Panc1 (cell line): Measurements from ENCODE around the gene EGFR. TPM values are rescaled to one million over a fixed set of nuclear protein-coding genes. Genes with fewer than 3 reads are reported as not detected.

Source experiments
- ATAC-seq: fragments of 200-7000 bp; cut with Tn5 transposase; 2 replicates; pipeline ENCODE4 v1.9.1; 2020; ENCODE audit warnings: mild to moderate bottlenecking, moderate library complexity
- BruUV-seq: library from RNA; stranded (reverse); fragments of 400-500 nt; replicated peaks from 2 replicates; lab custom pipeline; 2021; lab: Mats Ljungman, UMichigan
- CTCF ChIA-PET: fragments of 300-600 bp; sonication (Branson Sonifier 250); formaldehyde crosslinking; loops from one replicate; lab custom pipeline; 2022; ENCODE audit warnings: antibody characterized with exemption; lab: Charles Lee
- POLR2A ChIA-PET: fragments of 300-600 bp; sonication (Branson Sonifier 250); formaldehyde crosslinking; loops from one replicate; lab custom pipeline; 2022; ENCODE audit warnings: antibody characterized with exemption; lab: Charles Lee
- DNase-seq: peaks from one replicate; pipeline ENCODE4 v3.0.0-alpha.2; 2010; ENCODE audit warnings: low read depth, low spot score
- H3K27ac ChIP-seq: 2 replicates; pipeline ENCODE4 v1.5.1; 2011; ENCODE audit warnings: mild to moderate bottlenecking, low read length, inconsistent platforms
- H3K27me3 ChIP-seq: fragments of 200-500 bp; sonication (Bioruptor generic); 2 replicates; pipeline ENCODE4 v1.6.0; 2014; ENCODE audit warnings: low read length, inconsistent platforms; ENCODE audit not compliant: control insufficient read depth, insufficient read depth
- H3K36me3 ChIP-seq: fragments of 200-500 bp; sonication (Bioruptor generic); 2 replicates; pipeline ENCODE4 v1.5.1; 2014; ENCODE audit warnings: inconsistent platforms, mild to moderate bottlenecking, low read length, moderate library complexity; ENCODE audit not compliant: control insufficient read depth, insufficient read depth
- H3K4me1 ChIP-seq: 2 replicates; pipeline ENCODE4 v1.5.1; 2011; ENCODE audit warnings: inconsistent platforms, mild to moderate bottlenecking, low read length, moderate library complexity; ENCODE audit not compliant: control insufficient read depth, insufficient read depth
- H3K4me3 ChIP-seq, 2 experiments: 2 replicates each; pipeline ENCODE4 v1.5.1; 2011 to 2012; ENCODE audit warnings: low read depth in 2 of 2, low read length in 2 of 2, mild to moderate bottlenecking in 2 of 2, inconsistent platforms in 1 of 2, moderate library complexity in 1 of 2
- H3K9me3 ChIP-seq: fragments of 200-500 bp; sonication (Bioruptor generic); 2 replicates; pipeline ENCODE4 v1.5.1; 2014; ENCODE audit warnings: low read depth, mild to moderate bottlenecking, inconsistent platforms, low read length, moderate library complexity; ENCODE audit not compliant: control insufficient read depth, insufficient read depth
- CTCF ChIP-seq: fragments of 450-650 bp; IDR thresholded peaks from 2 replicates; pipeline ENCODE4 v1.5.1; 2017; ENCODE audit warnings: mild to moderate bottlenecking
- POLR2AphosphoS5 ChIP-seq: IDR thresholded peaks from 2 replicates; pipeline ENCODE4 v1.6.1; 2012; ENCODE audit warnings: mild to moderate bottlenecking, low read depth, low read length, moderate library complexity
- REST ChIP-seq, 2 experiments: IDR thresholded peaks; 2 replicates each; pipeline ENCODE4 v1.6.1; 2011 to 2012; ENCODE audit warnings: low read depth in 2 of 2, control low read depth in 1 of 2, low read length in 1 of 2, mild to moderate bottlenecking in 1 of 2, moderate library complexity in 1 of 2; ENCODE audit not compliant: insufficient read depth in 1 of 2
- SIN3A ChIP-seq: IDR thresholded peaks from 2 replicates; pipeline ENCODE4 v1.6.1; 2012; ENCODE audit warnings: low read depth, mild to moderate bottlenecking, low read length, moderate library complexity, borderline replicate concordance; ENCODE audit not compliant: insufficient read depth
- TCF7L2 ChIP-seq: IDR thresholded peaks from 2 replicates; pipeline ENCODE4 v1.6.1; 2011; ENCODE audit warnings: mild to moderate bottlenecking, low read depth, low read length, inconsistent platforms
- in situ Hi-C: cut with HindIII; loops from 2 replicates; pipeline ENCODE4 v1.10.0; 2016; ENCODE audit warnings: low sequenced_read_pairs, low pct_unique_long_range_greater_than_20kb
- intact Hi-C: fragments of 100-400 bp; cut with micrococcal nuclease; formaldehyde crosslinking; loops from one replicate; pipeline ENCODE4 v1.10.0; 2022; ENCODE audit not compliant: unreplicated experiment
- total RNA-seq: library from RNA; stranded (reverse); gene quantifications from one replicate; pipeline ENCODE4 v1.2.1, GENCODE V29; 2021; ENCODE audit not compliant: unreplicated experiment

Gene EGFR
- total RNA-seq, 1 experiment from 2014 or later: 156 TPM

GRCh38 chr7:55247428-55247827 is 228.6 kb downstream of the EGFR start:
- no peak for DNase-seq
- Histone ChIP-seq H3K27ac (no peak overlapping the region), H3K4me3 (no peak overlapping the region), H3K36me3 (no peaks in the 10 kb centered on the region), H3K4me1 (peaks cover 4% of the 10 kb centered on the region), H3K9me3 (no peaks in the 10 kb centered on the region), H3K27me3 (no peaks in the 10 kb centered on the region)
- ATAC-seq: no peak
- no peak for TF ChIP-seq SIN3A
- TF ChIP-seq POLR2AphosphoS5: no peak
- in situ Hi-C loops (no loop called here), intact Hi-C loops (no loop called here)
- POLR2A ChIA-PET: no interaction called here
- CTCF ChIA-PET: no interaction called here
- BruUV-seq: no TSS peak

GRCh38 chr7:55248526-55248925 is 229.7 kb downstream of the EGFR start:
- H3K27ac ChIP-seq: no peak overlapping the region
- no TSS peak for BruUV-seq
- intact Hi-C loops (no loop called here), in situ Hi-C loops (no loop called here)
- DNase-seq: no peak
- TF ChIP-seq TCF7L2 (no peak), REST (IDR thresholded peaks at IDR 0.05; ENCODE audit: insufficient read depth in 1 of 2, low read depth in 2 of 2, low read length in 1 of 2) (no peak), POLR2AphosphoS5 (no peak), SIN3A (no peak), CTCF (no peak)
- peaks cover 4% of the 10 kb centered on the region for H3K4me1 ChIP-seq
- ChIA-PET POLR2A (no interaction called here), CTCF (interaction anchor here (0.6 to 1.0 kb wide), 2 partner anchors 16 to 17 kb away, joined by 3 read pairs; no protein-coding TSS in a partner anchor)
- H3K36me3 ChIP-seq: no peaks in the 10 kb centered on the region
- H3K27me3 ChIP-seq: no peaks in the 10 kb centered on the region
- no peak for ATAC-seq
- no peaks in the 10 kb centered on the region for H3K9me3 ChIP-seq
- no peak overlapping the region for H3K4me3 ChIP-seq

- Histone ChIP-seq H3K4me1 (peaks cover 4% of the 10 kb centered on the region), H3K9me3 (no peaks in the 10 kb centered on the region), H3K4me3 (no peak overlapping the region), H3K36me3 (no peaks in the 10 kb centered on the region), H3K27me3 (no peaks in the 10 kb centered on the region), H3K27ac (no peak overlapping the region)
- ATAC-seq (no peak), DNase-seq (no peak)
- in situ Hi-C loops (no loop called here), intact Hi-C loops (no loop called here)
- BruUV-seq: no TSS peak
- TF ChIP-seq CTCF (no peak), REST (IDR thresholded peaks at IDR 0.05; ENCODE audit: insufficient read depth in 1 of 2, low read depth in 2 of 2, low read length in 1 of 2) (no peak), SIN3A (no peak), TCF7L2 (no peak), POLR2AphosphoS5 (no peak)
- ChIA-PET CTCF (interaction anchor here (0.6 to 1.0 kb wide), 2 partner anchors 16 to 18 kb away, joined by 3 read pairs; no protein-coding TSS in a partner anchor), POLR2A (no interaction called here)
Observed at GRCh38 chr7:55249332-55249731, 230.5 kb downstream of the EGFR start.
